ENCODE data around the gene BORCS5. TPM values are rescaled to one million over a fixed set of nuclear protein-coding genes. Genes with fewer than 3 reads are reported as not detected.
"Not testable (repeated sequence)": the region's sequence is repeated elsewhere in the genome, so short reads cannot be mapped to it uniquely, and the experiment has no call there.

BORCS5 gene
- total RNA-seq, 1 donor from 2014 or later = 17.4 TPM

DNA sequence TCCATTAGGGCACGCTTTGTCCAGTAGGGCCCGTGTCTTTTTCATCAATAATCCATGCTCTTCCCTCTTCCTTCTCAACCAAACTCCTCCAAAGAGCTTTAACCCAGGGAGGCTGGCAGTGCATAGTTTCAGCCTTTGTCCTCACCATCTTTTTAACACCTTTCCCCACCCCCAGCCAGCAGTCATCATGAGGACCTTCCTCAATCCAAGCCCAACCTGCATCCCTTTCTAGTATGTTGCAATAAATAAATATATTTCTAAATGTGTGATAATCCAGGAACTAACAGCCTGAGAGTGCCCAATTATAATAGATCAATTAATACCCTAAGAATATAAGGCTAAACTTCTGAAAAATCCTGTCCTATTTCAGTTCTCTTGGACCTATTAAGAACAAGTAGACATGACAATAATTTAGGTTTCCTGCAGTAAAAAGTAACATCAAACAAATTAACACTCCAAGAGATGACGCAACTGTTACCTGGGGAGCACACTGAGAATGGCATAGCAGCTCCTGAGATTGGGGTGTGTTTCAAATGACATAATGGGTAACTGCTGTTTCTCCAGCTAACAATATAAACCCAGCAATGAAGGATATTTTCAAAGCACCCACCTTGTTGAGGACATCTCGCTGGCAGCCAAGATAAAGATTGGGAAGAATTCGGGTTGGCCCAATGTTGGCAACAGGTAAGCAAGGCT, 143.2 kb downstream of the BORCS5 start:
- TF ChIP-seq POLR2A (IDR thresholded peaks at IDR 0.05) = no peak
- no peak for TF ChIP-seq POLR2AphosphoS5 (IDR thresholded peaks at IDR 0.05; ENCODE audit: insufficient read depth in 1 of 2, low read depth in 1 of 2)
- TF ChIP-seq, protein P1, sequence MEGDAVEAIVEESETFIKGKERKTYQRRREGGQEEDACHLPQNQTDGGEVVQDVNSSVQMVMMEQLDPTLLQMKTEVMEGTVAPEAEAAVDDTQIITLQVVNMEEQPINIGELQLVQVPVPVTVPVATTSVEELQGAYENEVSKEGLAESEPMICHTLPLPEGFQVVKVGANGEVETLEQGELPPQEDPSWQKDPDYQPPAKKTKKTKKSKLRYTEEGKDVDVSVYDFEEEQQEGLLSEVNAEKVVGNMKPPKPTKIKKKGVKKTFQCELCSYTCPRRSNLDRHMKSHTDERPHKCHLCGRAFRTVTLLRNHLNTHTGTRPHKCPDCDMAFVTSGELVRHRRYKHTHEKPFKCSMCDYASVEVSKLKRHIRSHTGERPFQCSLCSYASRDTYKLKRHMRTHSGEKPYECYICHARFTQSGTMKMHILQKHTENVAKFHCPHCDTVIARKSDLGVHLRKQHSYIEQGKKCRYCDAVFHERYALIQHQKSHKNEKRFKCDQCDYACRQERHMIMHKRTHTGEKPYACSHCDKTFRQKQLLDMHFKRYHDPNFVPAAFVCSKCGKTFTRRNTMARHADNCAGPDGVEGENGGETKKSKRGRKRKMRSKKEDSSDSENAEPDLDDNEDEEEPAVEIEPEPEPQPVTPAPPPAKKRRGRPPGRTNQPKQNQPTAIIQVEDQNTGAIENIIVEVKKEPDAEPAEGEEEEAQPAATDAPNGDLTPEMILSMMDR (IDR thresholded peaks at IDR 0.05) = no peak
- Histone ChIP-seq H3K4me3 (no peak overlapping the region), H3K27me3 (no peaks in the 10 kb centered on the region), H3K9me3 (no peaks in the 10 kb centered on the region), H3K36me3 (peaks cover 0 to 5% of the 10 kb centered on the region in 2 donors), H3K4me1 (peaks cover 15% of the 10 kb centered on the region), H3K27ac (no peak overlapping the region)
- DNase-seq (ENCODE audit: extremely low spot score in 2 of 2) = no peak
- intact Hi-C loops (cut with DNase I) = no loop called here

DNA sequence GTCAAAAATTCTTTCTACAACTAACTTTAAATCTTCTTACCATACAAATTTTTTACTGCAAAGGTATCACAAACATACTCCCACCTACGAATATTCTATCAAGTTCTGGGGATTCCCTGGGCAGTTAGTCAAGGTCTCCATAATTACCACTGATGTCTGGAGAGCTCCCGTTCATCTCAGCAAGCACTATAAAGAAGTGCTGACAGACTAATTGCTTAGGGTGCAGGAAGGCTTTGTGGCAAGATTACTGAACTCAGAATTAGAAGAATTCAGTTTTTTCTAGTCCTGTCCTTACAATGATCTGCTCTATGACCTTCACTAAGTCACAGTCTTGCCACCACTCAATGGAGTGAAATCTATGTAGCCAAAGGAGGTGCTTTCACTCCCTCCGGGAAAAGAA, 144.2 kb downstream of the BORCS5 start:
- no peaks in the 10 kb centered on the region for H3K9me3 ChIP-seq
- no peaks in the 10 kb centered on the region for H3K27me3 ChIP-seq
- intact Hi-C loops (cut with DNase I) = no loop called here
- no peak overlapping the region for H3K4me3 ChIP-seq
- TF ChIP-seq POLR2A (IDR thresholded peaks at IDR 0.05) (no peak), POLR2AphosphoS5 (IDR thresholded peaks at IDR 0.05; ENCODE audit: insufficient read depth in 1 of 2, low read depth in 1 of 2) (no peak)
- TF ChIP-seq, protein P1 (IDR thresholded peaks at IDR 0.05) = no peak
- H3K4me1 ChIP-seq = peaks cover 26% of the 10 kb centered on the region
- no peak for DNase-seq (ENCODE audit: extremely low spot score in 2 of 2)
- H3K27ac ChIP-seq = no peak overlapping the region
- H3K36me3 ChIP-seq = peaks cover 0 to 5% of the 10 kb centered on the region in 2 donors

DNA sequence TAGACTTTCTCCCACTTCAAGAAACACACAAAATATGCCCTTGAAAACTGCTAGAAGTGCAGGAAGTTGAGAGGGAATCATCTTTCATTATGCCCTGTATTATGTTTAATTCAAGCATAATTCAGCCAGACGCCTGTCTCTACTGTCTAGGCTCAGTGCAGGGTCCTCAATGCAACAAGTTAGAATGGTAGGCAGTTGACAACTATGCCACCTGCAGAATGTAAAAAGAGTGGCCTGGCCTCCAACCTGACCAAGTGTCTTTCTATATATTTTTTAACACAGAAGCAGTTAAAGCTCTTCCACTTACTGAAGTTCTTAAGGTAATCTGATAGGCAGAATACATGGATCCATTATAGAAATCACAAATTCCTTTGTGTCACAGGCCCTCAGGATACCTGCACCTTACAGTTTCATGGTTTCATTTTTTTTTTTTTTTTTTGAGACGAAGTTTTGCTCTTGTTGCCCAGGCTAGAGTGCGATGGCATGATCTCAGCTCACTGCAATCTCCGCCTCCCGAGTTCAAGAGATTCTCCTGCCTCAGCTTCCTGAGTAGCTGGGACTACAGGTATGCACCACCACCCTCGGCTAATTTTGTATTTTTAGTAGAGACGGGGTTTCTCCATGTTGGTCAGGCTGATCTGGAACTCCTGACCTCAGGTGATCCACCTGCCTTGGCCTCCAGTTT, 145.4 kb downstream of the BORCS5 start:
- H3K4me3 ChIP-seq; H3K27ac ChIP-seq; H3K36me3 ChIP-seq; DNase-seq (ENCODE audit: extremely low spot score in 2 of 2); H3K27me3 ChIP-seq; intact Hi-C loops (cut with DNase I); H3K9me3 ChIP-seq: not testable (repeated sequence)
- H3K4me1 ChIP-seq = peaks cover 37% of the 10 kb centered on the region

DNA sequence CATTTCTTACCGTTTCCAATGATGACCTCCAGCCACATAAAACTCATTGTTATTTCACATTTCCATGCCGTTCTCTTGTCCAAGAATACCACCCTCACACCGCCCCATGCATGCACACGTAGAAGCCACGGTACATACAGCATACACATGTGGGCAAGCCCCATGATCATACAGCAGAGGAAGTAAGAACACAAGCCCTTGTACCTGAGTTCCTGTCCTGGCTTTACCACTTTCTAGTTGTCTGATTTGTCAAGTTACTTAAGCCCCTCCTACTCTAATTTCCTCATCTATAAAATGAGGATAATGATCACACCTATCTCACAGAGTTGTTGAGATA, 145.9 kb downstream of the BORCS5 start:
- TF ChIP-seq, protein P1 (IDR thresholded peaks at IDR 0.05) = no peak
- TF ChIP-seq POLR2A (IDR thresholded peaks at IDR 0.05) = no peak
- no peak for TF ChIP-seq POLR2AphosphoS5 (IDR thresholded peaks at IDR 0.05; ENCODE audit: insufficient read depth in 1 of 2, low read depth in 1 of 2)
- Histone ChIP-seq H3K4me3 (no peak overlapping the region), H3K36me3 (peaks cover 0 to 5% of the 10 kb centered on the region in 2 donors), H3K27me3 (no peaks in the 10 kb centered on the region), H3K4me1 (peaks cover 42% of the 10 kb centered on the region), H3K9me3 (no peaks in the 10 kb centered on the region), H3K27ac (no peak overlapping the region)
- DNase-seq (ENCODE audit: extremely low spot score in 2 of 2) = no peak
- intact Hi-C loops (cut with DNase I) = no loop called here

DNA sequence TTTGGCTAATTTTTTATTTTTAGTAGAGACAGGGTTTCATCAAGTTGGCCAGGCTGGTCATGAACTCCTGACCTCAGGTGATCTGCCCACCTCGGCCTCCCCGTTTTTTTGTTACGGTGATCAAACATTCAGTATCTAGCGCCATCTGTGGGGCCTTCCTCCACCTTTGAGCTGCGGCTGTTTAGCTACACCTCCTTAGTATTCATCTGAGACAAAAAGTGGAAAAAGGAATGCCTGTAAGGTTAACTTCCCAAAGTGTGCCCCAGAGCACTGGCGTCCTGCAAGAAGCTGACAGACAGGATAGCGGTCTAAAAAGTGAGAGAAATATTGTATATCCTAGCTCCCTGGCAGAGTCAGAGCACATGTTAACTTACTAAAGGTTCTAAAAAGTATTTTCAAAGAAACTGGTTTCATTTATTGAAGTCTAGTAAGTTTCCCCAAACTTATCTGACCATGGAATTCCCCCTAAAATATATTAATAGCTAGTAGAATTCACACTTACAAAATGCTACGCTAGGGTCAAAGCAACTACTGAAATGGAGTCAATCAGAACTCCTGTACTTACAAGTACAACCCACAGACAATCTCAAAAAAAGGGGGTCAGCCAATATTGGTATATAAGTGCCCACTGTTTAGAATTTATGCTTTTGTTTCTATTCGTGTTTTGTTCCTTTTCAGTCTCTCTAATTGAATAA, 146.7 kb downstream of the BORCS5 start:
- Histone ChIP-seq H3K4me1 (peaks cover 49% of the 10 kb centered on the region), H3K9me3 (no peaks in the 10 kb centered on the region), H3K4me3 (no peak overlapping the region), H3K36me3 (peaks cover 0 to 5% of the 10 kb centered on the region in 2 donors), H3K27ac (no peak overlapping the region), H3K27me3 (no peaks in the 10 kb centered on the region)
- DNase-seq (ENCODE audit: extremely low spot score in 2 of 2) = no peak
- TF ChIP-seq, protein P1 (IDR thresholded peaks at IDR 0.05) = no peak
- TF ChIP-seq POLR2AphosphoS5 (IDR thresholded peaks at IDR 0.05; ENCODE audit: insufficient read depth in 1 of 2, low read depth in 1 of 2) = no peak
- TF ChIP-seq POLR2A (IDR thresholded peaks at IDR 0.05) = no peak
- intact Hi-C loops (cut with DNase I) = no loop called here
